HepG2 (cell line): ENCODE results near the gene SPAG8. TPM values are rescaled to one million over a fixed set of nuclear protein-coding genes. Genes with fewer than 3 reads are reported as not detected.

ENCODE experiments used
- ASH2L ChIP-seq: fragments of 300-600, 200-600 bp; sonication (generic); IDR thresholded peaks from 2 replicates; pipeline ENCODE4 v1.7.0; 2017; ENCODE audit warnings: low read depth, mild to moderate bottlenecking, moderate library complexity, mixed read lengths, low read length; ENCODE audit not compliant: insufficient read length
- CBFB ChIP-seq: sonication (generic); formaldehyde crosslinking; IDR thresholded peaks from 2 replicates; pipeline ENCODE4 v1.4.0; 2020; ENCODE audit warnings: missing genetic modification reagents
- FOXJ3 ChIP-seq: sonication (generic); formaldehyde crosslinking; IDR thresholded peaks from 2 replicates; pipeline ENCODE4 v1.4.0; 2020; ENCODE audit warnings: missing genetic modification reagents, mild to moderate bottlenecking, borderline replicate concordance
- GATAD1 ChIP-seq: IDR thresholded peaks from 2 replicates; pipeline ENCODE4 v1.6.1; 2016; ENCODE audit warnings: missing genetic modification reagents, missing compliant biosample characterization
- GRHL1 ChIP-seq: sonication (generic); formaldehyde crosslinking; conservative IDR thresholded peaks from 2 replicates; pipeline ENCODE4 v1.8.0; 2022; ENCODE audit warnings: missing genetic modification reagents
- HOXA3 ChIP-seq: sonication (generic); formaldehyde crosslinking; IDR thresholded peaks from 2 replicates; pipeline ENCODE4 v1.5.0; 2020; ENCODE audit warnings: missing genetic modification reagents
- IKZF1 ChIP-seq: fragments of 450-650 bp; IDR thresholded peaks from 2 replicates; pipeline ENCODE4 v1.7.1; 2016
- IRF2 ChIP-seq: IDR thresholded peaks from 2 replicates; pipeline ENCODE4 v1.6.1; 2018; ENCODE audit warnings: missing genetic modification reagents, missing compliant biosample characterization
- JUND ChIP-seq: sonication (generic); formaldehyde crosslinking; IDR thresholded peaks from 2 replicates; pipeline ENCODE4 v1.8.0; 2022; ENCODE audit warnings: mild to moderate bottlenecking, missing genetic modification reagents
- KLF12 ChIP-seq: sonication (generic); formaldehyde crosslinking; IDR thresholded peaks from 2 replicates; pipeline ENCODE4 v1.4.0; 2020; ENCODE audit warnings: missing genetic modification reagents, borderline replicate concordance
- KMT2A ChIP-seq: sonication (generic); formaldehyde crosslinking; IDR thresholded peaks from 2 replicates; pipeline ENCODE4 v1.4.0; 2020; ENCODE audit warnings: missing genetic modification reagents
- SALL1 ChIP-seq: sonication (generic); formaldehyde crosslinking; IDR thresholded peaks from 2 replicates; pipeline ENCODE4 v1.8.0; 2022; ENCODE audit warnings: mild to moderate bottlenecking, missing genetic modification reagents
- SMARCC2 ChIP-seq: fragments of 450-650 bp; IDR thresholded peaks from 2 replicates; pipeline ENCODE4 v1.6.1; 2017; ENCODE audit warnings: antibody characterized with exemption, mild to moderate bottlenecking
- SMYD3 ChIP-seq: sonication (generic); formaldehyde crosslinking; IDR thresholded peaks from 2 replicates; pipeline ENCODE4 v1.8.1; 2023; ENCODE audit warnings: mild to moderate bottlenecking, missing genetic modification reagents
- YY1 ChIP-seq: IDR thresholded peaks from 2 replicates; pipeline ENCODE4 v1.6.1; 2011; ENCODE audit warnings: low read length, low read depth, moderate library complexity, mild to moderate bottlenecking; ENCODE audit not compliant: insufficient read depth, insufficient replicate concordance
- ZC3H13 ChIP-seq: sonication (generic); formaldehyde crosslinking; IDR thresholded peaks from 2 replicates; pipeline ENCODE4 v1.8.1; 2023; ENCODE audit warnings: mild to moderate bottlenecking, missing genetic modification reagents, moderate library complexity
- ZGPAT ChIP-seq: IDR thresholded peaks from 2 replicates; pipeline ENCODE4 v1.6.1; 2016; ENCODE audit warnings: mild to moderate bottlenecking
- ZMAT3 ChIP-seq: sonication (generic); formaldehyde crosslinking; conservative IDR thresholded peaks from 2 replicates; pipeline ENCODE4 v1.7.0; 2021; ENCODE audit warnings: missing genetic modification reagents
- ZNF10 ChIP-seq: sonication (generic); formaldehyde crosslinking; IDR thresholded peaks from 2 replicates; pipeline ENCODE4 v1.4.0; 2020; ENCODE audit warnings: mild to moderate bottlenecking, low read depth, missing genetic modification reagents, borderline replicate concordance
- ZNF264 ChIP-seq: sonication (generic); formaldehyde crosslinking; IDR thresholded peaks from 2 replicates; pipeline ENCODE4 v1.4.0; 2020; ENCODE audit warnings: missing genetic modification reagents
- ZNF326 ChIP-seq: sonication (generic); formaldehyde crosslinking; IDR thresholded peaks from 2 replicates; pipeline ENCODE4 v1.4.0; 2020; ENCODE audit warnings: missing genetic modification reagents, borderline replicate concordance
- ZNF674 ChIP-seq: sonication (generic); formaldehyde crosslinking; IDR thresholded peaks from 2 replicates; pipeline ENCODE4 v1.5.0; 2020; ENCODE audit warnings: low read depth, mild to moderate bottlenecking, missing genetic modification reagents
- ZNF839 ChIP-seq: sonication (generic); formaldehyde crosslinking; IDR thresholded peaks from 2 replicates; pipeline ENCODE4 v1.4.0; 2020; ENCODE audit warnings: missing genetic modification reagents, mild to moderate bottlenecking, borderline replicate concordance
- ZNF850 ChIP-seq: sonication (generic); formaldehyde crosslinking; conservative IDR thresholded peaks from 2 replicates; pipeline ENCODE4 v1.9.0; 2021; ENCODE audit warnings: mild to moderate bottlenecking, missing genetic modification reagents
- polyA plus RNA-seq, 8 experiments: library from polyadenylated mRNA; depleted of rRNA in 3 of 8; stranded (reverse) in 7 of 8; unstranded in 1 of 8; fragments of >200 nt; fragmentation: Illumina TruSeq in 4 of 8; extraction: Trizol in 4 of 8; gene quantifications; 2 replicates each; pipeline versions ENCODE4 v1.2.1 to v1.2.3, GENCODE V29; 2011 to 2016; ENCODE audit warnings: low read depth in 4 of 8, missing spikeins in 1 of 8, mixed read lengths in 1 of 8; ENCODE audit not compliant: insufficient read depth in 1 of 8
- total RNA-seq, 5 experiments: library from RNA; depleted of rRNA; stranded (reverse); fragments of >200 nt; fragmentation: Illumina TruSeq; extraction: Trizol; gene quantifications; 2 replicates each; pipeline ENCODE4 v1.2.3, GENCODE V29; 2016; ENCODE audit warnings: low read depth in 1 of 5
- TF ChIP-seq, protein P1 (sequence below): conservative IDR thresholded peaks from 2 replicates; pipeline ENCODE4 v1.6.1; 2018; ENCODE audit warnings: missing genetic modification reagents

Gene SPAG8
- total and polyA plus RNA-seq, 2 of the 13 experiments (the other 11 are each of a cell fraction or from before 2014, with no cell fraction given), result 0.18 to 0.27 TPM

DNA sequence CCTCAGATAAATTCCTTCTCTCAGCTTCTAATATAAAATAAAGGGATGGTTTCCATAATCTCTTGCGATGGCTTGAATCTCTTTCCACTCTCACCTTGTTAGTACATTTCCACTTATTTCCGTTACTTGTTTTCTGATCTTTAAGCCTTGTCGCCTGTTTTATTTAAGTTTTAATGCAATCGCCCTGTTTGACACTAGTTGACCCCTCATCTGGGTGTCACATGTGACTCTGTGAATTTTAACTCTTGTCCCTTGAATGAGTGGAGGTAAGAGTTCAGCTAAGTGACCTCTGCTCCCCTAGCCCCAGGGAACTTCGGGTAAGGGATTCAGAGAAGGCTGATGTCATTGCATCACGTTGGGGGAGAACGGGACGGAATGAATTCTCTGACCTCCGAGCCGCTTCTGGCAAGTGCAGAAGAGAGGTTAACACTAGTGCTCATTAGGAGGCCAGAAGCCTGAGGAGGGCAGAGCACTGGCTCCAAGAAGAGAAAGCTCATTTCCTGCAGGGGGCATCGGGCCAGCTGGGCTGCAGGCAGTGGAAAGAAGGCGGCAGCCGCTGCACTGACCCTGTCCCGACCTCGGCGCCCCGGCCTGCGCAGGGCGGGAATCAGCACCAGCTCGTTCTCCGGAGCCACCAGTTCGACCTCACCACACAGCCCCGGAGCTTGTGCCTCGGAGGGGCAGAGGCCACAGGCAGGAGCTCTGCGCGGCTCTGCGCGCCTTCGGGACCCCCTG lies 2.2 kb upstream of the SPAG8 start (continued):
- TF ChIP-seq ZGPAT (CRISPR knock-in tag) (peak; percentile 70; the same call in 1 of the 2 replicates), GRHL1 (CRISPR knock-in tag) (no peak), ZNF326 (no peak), JUND (CRISPR knock-in tag) (no peak), KMT2A (CRISPR knock-in tag) (peak; percentile 44; the same call in 1 of the 2 replicates), GATAD1 (CRISPR knock-in tag) (0 out of 2 replicates have a peak, but pooled peaks have one; percentile 44), ZMAT3 (no peak), ZNF674 (no peak), HOXA3 (CRISPR knock-in tag) (peak; percentile 40; the same call in 1 of the 2 replicates), KLF12 (CRISPR knock-in tag) (0 out of 2 replicates have a peak, but pooled peaks have one; percentile 37), CBFB (CRISPR knock-in tag) (no peak), ZNF839 (CRISPR knock-in tag) (no peak), IRF2 (peak; percentile 45), ASH2L (peak; percentile 36), SMYD3 (0 out of 2 replicates have a peak, but pooled peaks have one; percentile 53), SALL1 (no peak), SMARCC2 (no peak), YY1 (no peak), ZNF264 (CRISPR knock-in tag) (peak; percentile 52; the same call in 1 of the 2 replicates), ZNF10 (no peak), ZC3H13 (no peak), FOXJ3 (CRISPR knock-in tag) (no peak), IKZF1 (no peak), ZNF850 (CRISPR knock-in tag) (no peak)
- TF ChIP-seq, protein P1, sequence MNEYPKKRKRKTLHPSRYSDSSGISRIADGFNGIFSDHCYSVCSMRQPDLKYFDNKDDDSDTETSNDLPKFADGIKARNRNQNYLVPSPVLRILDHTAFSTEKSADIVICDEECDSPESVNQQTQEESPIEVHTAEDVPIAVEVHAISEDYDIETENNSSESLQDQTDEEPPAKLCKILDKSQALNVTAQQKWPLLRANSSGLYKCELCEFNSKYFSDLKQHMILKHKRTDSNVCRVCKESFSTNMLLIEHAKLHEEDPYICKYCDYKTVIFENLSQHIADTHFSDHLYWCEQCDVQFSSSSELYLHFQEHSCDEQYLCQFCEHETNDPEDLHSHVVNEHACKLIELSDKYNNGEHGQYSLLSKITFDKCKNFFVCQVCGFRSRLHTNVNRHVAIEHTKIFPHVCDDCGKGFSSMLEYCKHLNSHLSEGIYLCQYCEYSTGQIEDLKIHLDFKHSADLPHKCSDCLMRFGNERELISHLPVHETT (CRISPR knock-in tag), result no peak; the same call in 1 of the 2 replicates
